Esophagus muscularis mucosa (tissue), 4 donors: ENCODE results near the gene DOCK3. TPM values are rescaled to one million over a fixed set of nuclear protein-coding genes. Genes with fewer than 3 reads are reported as not detected.

ENCODE experiments used
- DNase-seq: peaks from one replicate; pipeline ENCODE4 v3.0.0-alpha.2; 2017; ENCODE audit errors: extremely low spot score
- H3K27ac ChIP-seq, 4 donors: fragments of 200-600 bp; sonication (generic); replicated peaks in 1 of 4; 1 replicate in 3 of 4; 2 replicates in 1 of 4; pipeline ENCODE4 v1.5.1; 2016 to 2019; ENCODE audit warnings: mild to moderate bottlenecking in 1 of 4
- H3K27me3 ChIP-seq, 4 donors: fragments of 200-600 bp; sonication (generic); one replicate each; pipeline versions ENCODE4 v1.5.1 to v1.6.0; 2016 to 2019
- H3K36me3 ChIP-seq, 4 donors: fragments of 200-600 bp; sonication (generic); one replicate each; pipeline ENCODE4 v1.5.1; 2016 to 2019
- H3K4me1 ChIP-seq, 4 donors: fragments of 200-600 bp; sonication (generic); one replicate each; pipeline ENCODE4 v1.5.1; 2016 to 2019
- H3K4me3 ChIP-seq, 4 donors: fragments of 200-600 bp; sonication (generic); 1 replicate in 2 of 4; 2 replicates in 2 of 4; pipeline ENCODE4 v1.5.1; 2016 to 2019; ENCODE audit warnings: mild to moderate bottlenecking in 4 of 4, moderate library complexity in 1 of 4
- H3K9me3 ChIP-seq, 4 donors: fragments of 200-600 bp; sonication (generic); 1 replicate in 3 of 4; 2 replicates in 1 of 4; pipeline ENCODE4 v1.5.1; 2016 to 2019
- CTCF ChIP-seq, 3 experiments: fragments of 200-600 bp in 2 of 3; fragments of 450-650 bp in 1 of 3; sonication (generic) in 2 of 3; IDR thresholded peaks; one replicate each; pipeline ENCODE4 v1.5.1; 2017 to 2019; ENCODE audit warnings: antibody characterized with exemption in 3 of 3, mild to moderate bottlenecking in 2 of 3, moderate library complexity in 1 of 3
- EP300 ChIP-seq: sonication (generic); formaldehyde crosslinking; IDR thresholded peaks from one replicate; pipeline ENCODE4 v1.6.1; 2017; ENCODE audit warnings: antibody characterized with exemption
- POLR2A ChIP-seq: fragments of 450-650 bp; IDR thresholded peaks from one replicate; pipeline ENCODE4 v1.6.1; 2017; ENCODE audit warnings: antibody characterized with exemption, moderate library complexity, mild to moderate bottlenecking, low read depth
- POLR2AphosphoS5 ChIP-seq, 2 donors: sonication (generic); formaldehyde crosslinking; IDR thresholded peaks; one replicate each; pipeline ENCODE4 v1.6.1; 2017; ENCODE audit warnings: antibody characterized with exemption in 2 of 2
- WGBS: methylation state at CpG from one replicate; pipeline ENCODE4 v1.1.5; 2018; 5-methylcytosine and 5-hydroxymethylcytosine counted together
- intact Hi-C: fragments of 100-400 bp; cut with DNase I; formaldehyde crosslinking; loops from one replicate; pipeline ENCODE4 v1.15.1; 2023
- total RNA-seq, 4 donors: library from RNA; depleted of rRNA; stranded (reverse); fragments of >200 nt; gene quantifications; one replicate each; pipeline versions ENCODE4 v1.1.0 to v1.2.1, GENCODE V29; 2016

DOCK3 gene
- total RNA-seq, 4 donors from 2014 or later: 5.4 to 10.6 (median 7.2) TPM

- Histone ChIP-seq H3K27me3 (no peaks in the 10 kb centered on the region), H3K36me3 (peaks cover 7 to 25% (median 16%) of the 10 kb centered on the region in 4 donors), H3K4me3 (no peak overlapping the region), H3K27ac (no peak overlapping the region), H3K9me3 (no peaks in the 10 kb centered on the region), H3K4me1 (peaks cover 0 to 37% (median 19%) of the 10 kb centered on the region in 4 donors)
- intact Hi-C loops: no loop called here
- 94% methylated on average over 4 of the region's 4 CpGs for WGBS
- no peak for DNase-seq
- TF ChIP-seq EP300: no peak
- no peak for TF ChIP-seq CTCF (IDR thresholded peaks at IDR 0.05)
- no peak for TF ChIP-seq POLR2A
- TF ChIP-seq POLR2AphosphoS5 (IDR thresholded peaks at IDR 0.05): no peak
Observed at GRCh38 chr3:50637011-50637410, 37.7 kb upstream of the DOCK3 start.

GRCh38 chr3:50637945-50638344 lies 36.8 kb upstream of the DOCK3 start:
- Histone ChIP-seq H3K4me3 (no peak overlapping the region), H3K27ac (no peak overlapping the region), H3K27me3 (no peaks in the 10 kb centered on the region), H3K36me3 (peaks cover 7 to 35% (median 24%) of the 10 kb centered on the region in 4 donors), H3K9me3 (no peaks in the 10 kb centered on the region), H3K4me1 (peaks cover 0 to 30% (median 15%) of the 10 kb centered on the region in 4 donors)
- WGBS: 67% methylated on average over 3 of the region's 3 CpGs
- intact Hi-C loops: no loop called here
- no peak for DNase-seq
- no peak for TF ChIP-seq POLR2AphosphoS5 (IDR thresholded peaks at IDR 0.05)
- TF ChIP-seq POLR2A: no peak
- no peak for TF ChIP-seq CTCF (IDR thresholded peaks at IDR 0.05)
- TF ChIP-seq EP300: no peak

- no peak for DNase-seq
- no peak for TF ChIP-seq CTCF (IDR thresholded peaks at IDR 0.05)
- no peak overlapping the region for H3K27ac ChIP-seq
Observed at GRCh38 chr3:50639055-50639494, 35.7 kb upstream of the DOCK3 start.

GRCh38 chr3:50642382-50642781 lies 32.3 kb upstream of the DOCK3 start:
- no peak for DNase-seq
- Histone ChIP-seq H3K4me3 (no peak overlapping the region), H3K36me3 (peaks cover 28 to 79% (median 61%) of the 10 kb centered on the region in 4 donors), H3K27ac (no peak overlapping the region), H3K27me3 (no peaks in the 10 kb centered on the region), H3K9me3 (no peaks in the 10 kb centered on the region), H3K4me1 (peaks cover 4 to 43% (median 11%) of the 10 kb centered on the region in 4 donors)
- no peak for TF ChIP-seq CTCF (IDR thresholded peaks at IDR 0.05)
- TF ChIP-seq POLR2A: no peak
- no peak for TF ChIP-seq EP300
- no peak for TF ChIP-seq POLR2AphosphoS5 (IDR thresholded peaks at IDR 0.05)
- intact Hi-C loops: no loop called here
- WGBS: 100% methylated on average over 1 of the region's 1 CpG

More at GRCh38 chr3:50639055-50639494, 35.7 kb upstream of the DOCK3 start:
- whole genome bisulfite sequencing: 80% methylated on average over 3 of the region's 6 CpGs
- Histone ChIP-seq H3K27me3 (no peaks in the 10 kb centered on the region), H3K4me3 (no peak overlapping the region), H3K4me1 (peaks cover under 1 to 37% (median 12%) of the 10 kb centered on the region in 4 donors), H3K9me3 (no peaks in the 10 kb centered on the region), H3K36me3 (peaks cover 7 to 46% (median 34%) of the 10 kb centered on the region in 4 donors)
- intact Hi-C loops: no loop called here

GRCh38 chr3:50644561-50644960 lies 30.2 kb upstream of the DOCK3 start:
- no peaks in the 10 kb centered on the region for H3K9me3 ChIP-seq
- TF ChIP-seq POLR2A (no peak), POLR2AphosphoS5 (IDR thresholded peaks at IDR 0.05) (no peak), EP300 (no peak)
- H3K4me3 ChIP-seq: no peak overlapping the region
- 42% methylated on average over 7 of the region's 7 CpGs for WGBS
- no peak for DNase-seq
- peaks cover 15 to 45% (median 21%) of the 10 kb centered on the region in 4 donors for H3K4me1 ChIP-seq
- peaks cover 28 to 95% (median 72%) of the 10 kb centered on the region in 4 donors for H3K36me3 ChIP-seq
- intact Hi-C loops: no loop called here
- no peaks in the 10 kb centered on the region for H3K27me3 ChIP-seq
- H3K27ac ChIP-seq: no peak overlapping the region
